ENCODE data around the gene TUBB3.
"Not testable (repeated sequence)": the region's sequence is repeated elsewhere in the genome, so short reads cannot be mapped to it uniquely, and the experiment has no call there.

TUBB3 gene

DNA sequence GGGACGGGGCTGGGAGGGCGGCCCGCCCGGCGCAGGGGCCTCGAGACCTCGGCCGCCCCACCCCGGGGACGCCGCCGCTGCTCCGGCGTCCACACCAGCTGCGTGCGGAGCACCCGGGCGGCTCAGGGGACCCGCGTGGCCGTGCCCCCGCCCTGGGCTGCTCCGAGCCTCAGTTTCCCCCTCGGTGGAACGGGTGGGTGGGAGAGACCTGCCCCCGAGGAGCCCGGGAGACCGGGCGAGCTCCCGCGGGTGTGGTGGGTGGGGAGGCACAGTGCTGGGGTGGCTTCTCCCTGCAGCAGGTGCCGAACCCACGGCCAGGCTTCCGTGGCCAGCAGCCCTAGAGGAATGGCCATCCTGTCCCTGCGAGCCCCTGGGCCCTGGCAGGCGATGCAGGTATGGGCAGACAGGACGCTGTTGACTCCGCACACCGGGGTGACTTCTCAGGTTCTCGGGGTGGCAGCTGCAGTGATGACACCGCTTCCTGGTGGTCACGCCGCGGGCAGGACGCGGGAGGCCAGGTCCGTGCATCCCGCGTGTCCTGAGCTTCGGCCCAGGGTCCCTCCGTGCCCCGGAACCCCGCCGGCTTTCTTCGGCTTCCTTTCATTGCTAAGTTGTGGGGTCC, 26.1 kb downstream of the TUBB3 start:
- DNase-seq: no peak

DNA sequence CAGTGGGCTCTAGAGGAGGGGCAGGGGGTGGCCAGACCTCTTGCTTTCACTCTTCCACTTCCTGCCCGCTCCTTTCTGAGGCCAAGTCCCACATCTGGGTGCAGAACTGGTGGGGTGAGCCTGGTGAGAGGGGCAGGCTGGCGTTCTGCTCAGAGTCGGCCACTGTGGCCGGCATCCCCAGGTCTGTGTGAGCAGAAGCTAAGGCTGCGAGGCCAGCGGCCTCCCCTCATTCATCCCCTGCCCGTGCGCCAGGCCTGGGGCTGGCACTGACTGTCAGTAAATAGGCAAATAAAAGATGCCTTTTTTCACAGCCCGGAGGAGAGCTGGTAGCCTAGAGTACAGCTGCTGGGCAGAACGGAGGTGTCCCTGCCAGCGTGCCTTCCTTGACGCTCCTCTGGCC, 26.6 kb downstream of the TUBB3 start:
- no peak for DNase-seq

DNA sequence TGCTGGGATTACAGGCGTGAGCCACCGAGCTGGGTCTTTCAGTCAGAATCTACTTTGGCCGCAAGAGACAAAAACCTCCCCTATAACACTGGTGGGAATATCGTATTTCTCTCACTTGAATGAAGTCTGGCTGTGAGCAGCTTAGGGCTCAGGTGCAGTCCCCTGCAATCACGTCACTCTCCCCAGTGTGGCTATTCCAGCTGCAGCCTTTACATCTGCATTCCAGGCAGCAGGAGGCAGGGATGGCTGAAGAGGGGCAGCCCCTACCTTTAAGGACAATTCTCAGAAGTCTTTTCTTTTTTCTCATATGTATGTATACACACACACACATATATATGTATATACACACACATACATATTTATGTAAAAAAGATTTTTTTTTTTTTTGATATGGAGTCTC, 28.4 kb downstream of the TUBB3 start:
- no peak for DNase-seq

DNA sequence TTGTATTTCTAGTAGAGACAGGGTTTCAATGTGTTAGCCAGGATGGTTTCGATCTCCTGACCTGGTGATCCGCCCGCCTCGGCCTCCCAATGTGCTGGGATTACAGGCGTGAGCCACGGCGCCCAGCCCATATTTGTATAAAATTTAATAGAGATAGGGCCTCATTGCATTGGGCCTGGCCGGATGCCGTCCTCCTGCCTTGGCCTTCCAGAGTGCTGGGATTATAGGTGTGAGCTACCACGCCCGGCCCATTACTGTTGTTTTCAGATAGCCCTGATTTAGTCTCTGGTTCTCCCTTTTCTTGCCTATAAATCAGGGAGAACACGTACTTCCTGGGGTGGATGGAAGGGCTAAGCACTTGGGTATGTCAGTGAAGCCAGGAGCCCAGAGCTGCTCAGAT, 28.9 kb downstream of the TUBB3 start:
- no peak for DNase-seq

DNA sequence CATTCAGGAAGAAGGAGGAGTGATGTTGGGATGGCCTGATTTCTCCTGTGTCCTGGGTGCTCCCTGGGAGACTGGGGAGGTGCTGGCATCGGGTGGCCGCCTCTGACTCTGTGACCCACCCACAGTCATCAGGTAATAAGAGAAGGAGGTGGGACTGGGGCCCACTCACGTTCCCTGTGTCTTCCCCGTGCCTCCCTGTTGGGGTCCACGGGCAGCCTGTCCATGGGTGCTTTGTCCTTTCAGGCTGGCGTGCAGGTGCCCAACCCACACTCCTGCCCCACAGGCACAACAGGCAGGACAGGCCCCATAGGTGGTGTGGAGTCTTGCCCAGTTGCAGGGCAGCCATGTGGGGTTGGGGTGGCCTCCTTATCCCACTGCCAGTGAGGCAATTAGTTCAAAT, 29.4 kb downstream of the TUBB3 start:
- no peak for DNase-seq

DNA sequence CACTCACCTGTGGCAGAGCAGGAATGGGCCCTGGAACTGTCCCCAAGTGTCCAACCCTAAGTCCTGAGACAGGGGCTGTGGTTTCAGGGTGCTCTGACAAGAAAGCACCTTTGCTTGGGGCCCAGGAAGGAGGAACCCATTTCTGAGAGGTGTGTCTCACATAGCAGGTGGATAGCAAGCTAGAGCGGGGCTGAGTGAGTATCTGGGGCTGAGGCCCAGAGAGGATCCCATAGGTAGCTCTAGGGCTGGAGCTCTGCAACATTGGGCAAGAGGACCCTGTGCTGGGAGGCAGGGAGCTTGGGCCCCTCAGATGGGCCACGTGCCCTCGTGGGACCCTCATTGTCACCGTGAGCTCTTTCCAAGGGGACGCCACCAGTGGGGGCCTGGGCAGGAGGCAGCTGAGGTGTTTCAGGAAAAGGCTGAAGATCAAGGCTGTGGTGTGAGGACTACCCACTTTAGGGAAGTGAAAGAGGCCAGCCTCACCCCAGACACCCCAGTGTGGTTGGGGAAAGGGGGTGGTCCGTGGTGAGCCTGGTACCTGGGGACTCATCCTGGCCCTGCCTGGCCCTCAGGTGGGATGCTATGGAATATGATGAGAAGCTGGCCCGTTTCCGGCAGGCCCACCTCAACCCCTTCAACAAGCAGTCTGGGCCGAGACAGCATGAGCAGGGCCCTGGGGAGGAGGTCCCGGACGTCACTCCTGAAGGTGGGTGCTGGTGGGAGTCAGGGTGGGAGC, 30.7 kb downstream of the TUBB3 start:
- no peak for DNase-seq

DNA sequence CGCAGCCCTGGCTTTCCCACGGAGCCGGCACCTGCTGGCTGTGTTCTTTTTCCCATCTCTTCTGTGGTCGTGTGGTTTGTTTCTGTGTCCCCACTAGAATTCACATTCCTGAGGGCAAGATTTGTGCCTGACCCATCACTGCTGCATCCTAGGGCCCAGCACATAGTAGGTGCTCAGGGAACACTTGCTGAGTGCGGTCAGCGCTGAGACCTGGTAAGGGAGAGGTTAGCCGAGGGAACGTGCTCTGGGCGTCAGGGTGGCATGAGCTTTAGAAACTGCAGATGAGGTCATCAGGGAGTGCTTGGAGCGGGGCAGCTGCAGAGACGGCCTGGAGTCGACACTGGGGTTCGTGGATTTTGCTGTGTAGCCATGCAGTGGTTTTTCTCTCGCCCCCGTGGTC, 31.3 kb downstream of the TUBB3 start:
- no peak for DNase-seq

DNA sequence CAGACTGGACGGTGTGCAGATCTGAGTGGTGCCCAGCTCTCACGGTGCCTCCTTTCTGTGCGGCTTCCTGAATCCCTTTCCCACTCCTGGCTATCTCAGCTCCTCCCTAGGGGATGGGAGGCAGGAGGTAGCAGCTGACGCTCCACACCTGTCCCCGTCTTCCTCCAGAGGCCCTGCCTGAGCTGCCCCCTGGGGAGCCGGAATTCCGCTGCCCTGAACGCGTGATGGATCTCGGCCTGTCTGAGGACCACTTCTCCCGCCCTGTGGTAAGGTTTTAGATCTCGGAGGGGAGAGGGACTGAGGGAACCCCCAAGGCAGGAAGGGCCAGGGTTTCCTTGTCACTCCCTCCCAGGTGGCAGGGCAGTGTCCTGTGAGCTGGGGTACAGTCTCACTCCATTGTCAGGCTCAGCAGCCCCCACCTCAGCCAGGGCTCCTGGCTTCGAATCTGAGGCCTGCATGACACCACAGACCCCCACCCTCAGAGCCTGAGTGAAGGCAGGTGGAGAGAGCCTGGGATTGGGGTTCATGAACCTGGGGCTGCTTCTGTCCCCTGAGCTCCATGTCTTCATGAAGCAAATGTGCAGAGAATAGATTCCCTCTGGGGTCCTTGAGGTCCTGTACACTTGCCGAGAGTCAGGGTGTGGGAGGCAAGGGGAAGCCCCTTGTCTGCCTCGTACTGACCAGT, 32.0 kb downstream of the TUBB3 start:
- no peak for DNase-seq

DNA sequence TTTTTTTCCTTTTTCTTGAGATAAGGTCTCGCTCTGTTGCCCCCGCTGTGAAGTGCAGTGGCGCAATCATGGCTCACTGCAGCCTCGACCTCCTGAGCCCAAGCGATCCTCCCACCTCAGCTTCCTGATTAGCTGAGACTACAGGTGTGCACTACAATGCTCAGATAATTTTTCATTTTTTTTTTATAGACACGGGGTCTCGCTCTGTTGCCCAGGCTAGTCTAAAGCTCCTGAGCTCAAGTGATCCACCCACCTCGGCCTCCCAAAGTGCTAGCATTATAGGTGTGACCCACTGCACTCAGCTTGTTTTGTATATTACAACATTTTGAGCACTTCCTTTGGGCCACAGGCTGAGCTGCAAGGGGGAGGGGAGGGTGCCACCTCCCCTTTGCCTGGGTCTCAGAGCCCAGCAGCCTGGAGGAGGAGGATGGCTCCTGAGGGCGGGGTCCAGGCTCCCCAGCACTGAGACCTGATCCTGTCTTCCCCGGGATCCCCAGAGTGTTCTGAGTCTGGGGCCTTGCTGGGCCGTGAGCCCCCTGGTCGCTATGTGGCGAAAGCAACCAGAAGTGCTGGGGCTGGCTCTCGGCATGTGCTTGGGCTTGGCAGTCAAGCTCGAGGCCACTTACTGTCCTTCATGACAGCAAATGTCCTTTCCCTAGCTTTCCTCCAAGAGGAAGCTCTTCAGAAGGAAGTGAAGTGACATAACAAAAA, 33.5 kb downstream of the TUBB3 start:
- no peak for DNase-seq

DNA sequence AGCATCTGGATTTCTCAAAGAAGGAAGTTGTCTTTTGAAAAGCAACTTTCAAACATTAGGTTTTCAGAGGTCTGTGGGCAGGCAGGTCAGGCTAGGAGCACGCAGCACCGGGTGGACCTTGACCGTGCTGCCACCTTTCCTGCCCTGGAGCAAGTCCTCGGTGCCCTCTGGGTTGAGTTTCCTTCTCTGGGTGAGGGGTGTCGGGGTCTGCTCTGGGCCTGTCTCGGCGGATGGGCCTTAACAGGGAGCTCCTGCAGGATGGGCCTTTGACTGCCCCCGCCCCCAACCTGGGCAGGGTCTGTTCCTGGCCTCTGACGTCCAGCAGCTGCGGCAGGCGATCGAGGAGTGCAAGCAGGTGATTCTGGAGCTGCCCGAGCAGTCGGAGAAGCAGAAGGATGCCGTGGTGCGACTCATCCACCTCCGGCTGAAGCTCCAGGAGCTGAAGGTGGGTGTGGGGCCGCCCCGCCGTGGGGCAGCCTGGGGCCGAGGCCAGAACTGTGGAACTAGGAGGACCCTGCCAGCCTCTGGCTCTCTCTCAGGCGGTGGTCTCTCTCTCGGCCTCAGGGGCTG, 34.2 kb downstream of the TUBB3 start:
- DNase-seq: no peak

DNA sequence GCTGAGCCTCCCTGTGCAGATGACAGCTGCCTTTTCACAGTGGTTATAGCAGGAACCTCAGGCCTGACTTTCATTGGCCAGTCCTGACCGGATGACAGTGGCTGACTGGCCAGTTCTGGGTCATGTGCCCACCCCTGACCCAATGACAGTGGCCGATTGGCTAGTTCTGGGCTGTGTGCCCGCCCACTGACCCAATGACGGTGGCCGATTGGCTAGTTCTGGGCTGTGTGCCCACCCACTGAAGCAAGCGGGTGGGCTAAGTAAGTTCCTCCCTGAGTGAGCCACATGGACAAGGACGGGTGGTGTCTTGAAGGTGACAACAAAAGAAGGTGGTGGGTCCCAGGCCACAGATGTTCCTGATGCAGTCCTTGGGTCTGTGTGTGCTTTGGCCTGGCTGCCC, 34.9 kb downstream of the TUBB3 start:
- DNase-seq: no peak

DNA sequence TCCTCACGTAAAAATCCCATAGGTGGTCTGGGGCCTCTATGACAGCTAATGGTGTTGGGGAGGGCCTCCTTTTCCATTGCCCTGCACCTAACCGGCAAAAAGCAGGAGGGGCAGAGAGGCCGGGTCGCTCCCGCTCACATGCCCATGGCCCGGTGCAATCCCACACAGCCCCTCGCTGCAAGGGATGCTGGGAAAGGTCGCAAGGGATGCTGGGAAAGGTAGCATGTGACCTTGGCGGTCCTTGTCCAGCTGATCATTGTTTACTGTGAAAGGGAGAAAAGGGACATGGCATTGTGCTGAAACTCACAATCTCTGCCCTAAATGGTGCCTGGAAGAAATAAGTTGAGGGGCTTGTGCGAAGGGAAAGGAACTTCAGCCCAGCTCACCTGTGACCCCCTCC, 35.5 kb downstream of the TUBB3 start:
- DNase-seq: no peak

DNA sequence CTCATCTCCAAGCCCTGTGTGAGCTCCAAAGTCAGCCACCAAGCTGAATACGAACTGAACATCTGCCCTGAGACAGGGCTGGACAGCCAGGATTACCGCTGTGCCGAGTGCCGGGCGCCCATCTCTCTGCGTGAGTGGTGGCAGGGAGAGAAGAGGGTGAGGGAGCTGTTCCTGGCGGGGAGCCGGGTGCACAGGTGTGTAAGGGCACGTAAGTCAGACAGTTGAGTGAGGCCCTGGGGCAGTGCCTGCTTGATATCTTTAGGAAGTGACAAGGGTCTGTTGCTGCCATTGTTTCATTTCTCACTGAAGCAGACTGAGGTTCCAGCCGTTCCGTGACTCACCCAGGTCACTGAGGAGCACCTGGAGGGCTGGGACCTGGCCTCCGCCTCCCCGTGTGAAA, 37.8 kb downstream of the TUBB3 start:
- no peak for DNase-seq

DNA sequence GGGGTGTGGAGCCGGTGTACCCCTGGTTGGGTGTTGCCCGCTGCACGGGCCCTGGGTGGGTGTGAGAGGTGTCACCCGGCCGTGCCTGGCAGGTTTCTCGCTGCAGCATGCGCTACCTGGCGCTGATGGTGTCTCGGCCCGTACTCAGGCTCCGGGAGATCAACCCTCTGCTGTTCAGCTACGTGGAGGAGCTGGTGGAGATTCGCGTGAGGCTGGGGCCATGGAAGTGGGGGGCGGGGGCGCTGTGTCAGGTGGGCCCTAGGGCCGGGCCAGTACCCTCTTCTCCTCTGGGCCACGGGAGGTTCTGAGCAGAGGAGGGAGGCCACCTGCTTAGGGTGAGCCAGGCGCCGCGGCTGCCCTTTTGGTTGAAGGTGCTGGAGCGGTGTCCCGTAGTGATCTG, 38.8 kb downstream of the TUBB3 start:
- DNase-seq: no peak

DNA sequence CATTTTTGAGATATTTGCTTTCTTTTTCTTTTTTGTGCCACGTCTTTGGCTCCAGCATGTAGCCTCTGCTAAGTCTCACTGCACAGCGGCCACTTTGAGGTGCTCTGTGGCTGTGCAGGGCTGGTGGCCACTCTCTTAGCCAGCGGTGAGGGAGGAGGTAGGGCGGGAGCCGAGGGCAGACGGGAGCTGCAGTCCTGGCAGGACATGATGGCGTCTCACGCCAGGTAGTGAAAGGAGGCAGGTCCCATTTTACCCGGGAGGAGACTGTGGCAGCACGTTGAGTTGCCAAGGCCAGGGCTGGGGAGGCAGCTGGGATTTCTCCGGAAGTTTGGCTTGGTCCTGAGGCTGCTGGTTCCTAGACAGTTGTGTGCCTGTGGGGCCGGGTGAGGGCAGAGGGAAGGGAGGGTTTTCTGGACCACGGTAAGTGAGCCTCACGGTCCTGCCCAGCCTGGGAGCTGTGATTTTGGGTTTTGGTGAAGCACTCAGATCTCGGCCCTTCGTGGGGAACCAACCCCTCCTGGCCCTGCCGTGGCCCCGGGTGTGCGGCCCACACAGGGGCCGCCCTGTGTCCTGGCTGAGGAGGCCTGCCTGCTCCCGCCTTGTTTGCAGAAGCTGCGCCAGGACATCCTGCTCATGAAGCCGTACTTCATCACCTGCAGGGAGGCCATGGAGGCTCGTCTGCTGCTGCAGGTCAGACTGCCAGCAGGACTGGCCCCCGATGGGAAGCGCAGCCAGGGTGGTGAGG, 39.8 kb downstream of the TUBB3 start:
- DNase-seq: no peak

DNA sequence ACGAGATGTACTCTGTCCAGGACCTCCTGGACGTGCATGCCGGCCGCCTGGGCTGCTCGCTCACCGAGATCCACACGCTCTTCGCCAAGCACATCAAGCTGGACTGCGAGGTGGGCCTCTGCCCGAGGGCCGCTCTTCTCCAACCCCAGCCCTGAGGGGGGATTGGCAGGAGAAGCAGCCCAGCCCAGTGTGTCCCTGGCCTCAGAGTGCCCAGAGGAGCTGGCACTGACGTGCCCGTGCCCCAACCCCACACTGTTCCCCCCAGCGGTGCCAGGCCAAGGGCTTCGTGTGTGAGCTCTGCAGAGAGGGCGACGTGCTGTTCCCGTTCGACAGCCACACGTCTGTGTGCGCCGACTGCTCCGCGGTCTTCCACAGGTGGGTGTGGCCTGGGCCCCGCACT, 41.1 kb downstream of the TUBB3 start:
- no peak for DNase-seq

DNA sequence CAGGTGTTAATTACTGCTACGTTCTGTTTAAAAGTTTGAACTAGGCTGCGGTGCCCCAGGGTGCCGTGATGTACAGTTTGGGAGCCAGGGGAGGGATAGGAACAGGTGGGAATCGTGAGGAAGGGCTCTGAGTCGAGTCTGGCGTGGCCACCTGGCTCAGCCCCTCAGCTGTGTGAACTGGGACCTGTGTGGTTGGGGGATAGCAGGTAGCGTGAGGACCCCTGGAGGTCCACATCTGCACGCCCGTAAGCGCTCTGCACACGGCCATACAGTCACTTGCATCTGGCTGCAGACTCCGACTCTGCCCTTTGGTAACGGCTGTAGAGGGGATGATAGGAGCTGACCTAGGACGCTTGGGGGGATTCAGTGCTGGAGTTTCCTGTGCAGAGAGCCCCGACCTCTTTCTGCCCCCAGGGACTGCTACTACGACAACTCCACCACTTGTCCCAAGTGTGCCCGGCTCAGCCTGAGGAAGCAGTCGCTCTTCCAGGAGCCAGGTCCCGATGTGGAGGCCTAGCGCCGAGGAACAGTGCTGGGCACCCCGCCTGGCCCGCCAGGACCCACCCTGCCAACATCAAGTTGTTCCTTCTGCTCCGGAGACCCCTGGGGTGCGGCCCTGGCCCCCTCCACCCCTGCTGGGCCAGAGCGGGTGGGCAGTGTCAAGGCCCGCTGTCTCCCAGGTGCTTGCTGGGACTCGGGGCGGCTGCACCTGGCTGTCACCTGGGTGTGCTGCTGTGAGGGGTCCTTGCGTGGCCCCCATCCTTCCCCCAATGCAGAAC, 42.5 kb downstream of the TUBB3 start:
- DNase-seq: no peak

DNA sequence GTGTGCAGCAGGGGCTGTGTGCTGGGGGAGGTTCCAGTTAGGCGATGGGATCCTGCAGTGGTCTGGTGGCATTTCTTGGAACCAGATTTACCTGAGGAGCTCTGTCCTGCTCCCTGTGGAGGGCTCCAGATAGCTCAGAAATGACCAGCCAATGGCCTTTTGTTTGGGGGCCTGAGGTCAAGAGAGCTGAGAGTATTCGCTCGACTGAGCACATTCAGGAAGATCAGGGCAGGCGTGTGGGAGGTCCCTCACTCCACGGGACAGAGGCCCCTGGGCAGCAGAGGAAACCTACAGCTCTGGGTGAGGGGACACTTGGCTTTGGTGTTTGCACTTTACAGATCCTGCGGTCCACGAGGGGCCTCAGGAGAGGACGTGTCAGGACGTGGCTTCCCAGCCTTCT, 43.6 kb downstream of the TUBB3 start:
- no peak for DNase-seq

DNA sequence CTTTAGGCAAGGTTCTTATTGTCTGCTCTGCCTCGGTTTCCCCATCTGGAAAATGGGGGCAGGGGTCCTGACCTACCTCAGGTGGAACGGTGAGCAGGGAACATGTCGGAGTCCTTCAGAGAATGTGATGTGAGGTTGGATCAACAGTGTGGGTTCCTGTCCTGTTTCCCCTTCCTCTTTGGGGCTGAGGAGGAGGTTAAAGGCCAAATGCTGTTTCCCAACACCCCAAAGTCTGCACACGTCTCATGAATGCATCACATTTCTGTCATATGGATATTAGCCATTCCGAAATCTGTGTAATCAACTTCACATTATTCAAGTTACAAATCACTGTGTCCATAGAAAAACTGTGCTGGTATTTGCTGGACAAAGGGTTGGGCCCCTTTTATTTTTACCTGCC, 44.3 kb downstream of the TUBB3 start:
- not testable (repeated sequence) for DNase-seq

DNA sequence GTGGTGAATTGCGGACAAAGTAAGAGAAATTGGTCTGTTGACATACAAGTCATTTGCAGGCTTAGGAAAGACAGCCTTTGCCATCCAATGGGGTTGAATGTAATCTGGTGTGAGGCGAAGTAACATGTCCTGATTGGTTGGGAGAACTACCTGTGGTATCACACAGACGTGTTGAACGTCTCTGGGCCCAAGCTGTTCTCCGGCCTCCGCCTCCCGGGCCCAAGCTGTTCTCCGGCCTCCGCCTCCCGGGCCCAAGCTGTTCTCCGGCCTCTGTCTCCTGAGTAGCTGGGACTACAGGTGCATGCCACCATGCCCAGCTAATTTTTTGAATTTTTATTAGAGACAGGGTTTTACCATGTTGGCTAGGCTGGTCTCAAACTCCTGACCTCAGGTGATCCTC, 44.9 kb downstream of the TUBB3 start:
- not testable (repeated sequence) for DNase-seq

DNA sequence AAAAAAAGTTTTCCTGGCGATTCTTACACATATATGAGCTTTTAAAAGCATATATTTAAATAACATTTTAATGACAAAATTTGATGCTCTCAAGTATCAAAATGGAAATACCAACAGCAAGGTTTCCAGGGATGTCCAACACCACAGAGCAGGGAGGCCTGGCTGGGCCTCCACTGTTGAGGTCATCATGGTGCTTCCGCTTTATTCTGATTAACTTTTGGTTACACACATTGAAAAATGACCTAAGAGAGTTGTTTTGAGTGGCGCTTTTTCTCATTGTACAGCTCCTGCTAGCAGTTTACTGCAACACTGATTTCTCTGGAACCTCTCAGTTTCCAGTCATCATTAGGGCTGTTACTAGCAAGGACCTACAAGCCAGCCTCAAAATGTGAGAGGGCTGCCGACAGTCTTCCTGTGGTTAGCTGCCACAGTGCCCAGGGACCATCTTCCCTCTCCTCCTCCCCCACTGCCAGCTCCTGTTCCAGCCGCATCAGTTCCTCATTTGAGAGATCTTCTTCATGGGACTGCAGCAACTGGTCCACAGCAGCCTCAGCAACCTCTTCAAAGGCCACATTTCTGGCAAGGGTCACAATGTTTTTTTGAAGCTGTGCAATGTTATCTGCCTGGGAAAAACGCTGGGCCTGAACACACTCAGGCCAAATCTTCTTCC, 46.7 kb downstream of the TUBB3 start:
- no peak for DNase-seq
